ENCODE results near the gene RAB4A.

DNA sequence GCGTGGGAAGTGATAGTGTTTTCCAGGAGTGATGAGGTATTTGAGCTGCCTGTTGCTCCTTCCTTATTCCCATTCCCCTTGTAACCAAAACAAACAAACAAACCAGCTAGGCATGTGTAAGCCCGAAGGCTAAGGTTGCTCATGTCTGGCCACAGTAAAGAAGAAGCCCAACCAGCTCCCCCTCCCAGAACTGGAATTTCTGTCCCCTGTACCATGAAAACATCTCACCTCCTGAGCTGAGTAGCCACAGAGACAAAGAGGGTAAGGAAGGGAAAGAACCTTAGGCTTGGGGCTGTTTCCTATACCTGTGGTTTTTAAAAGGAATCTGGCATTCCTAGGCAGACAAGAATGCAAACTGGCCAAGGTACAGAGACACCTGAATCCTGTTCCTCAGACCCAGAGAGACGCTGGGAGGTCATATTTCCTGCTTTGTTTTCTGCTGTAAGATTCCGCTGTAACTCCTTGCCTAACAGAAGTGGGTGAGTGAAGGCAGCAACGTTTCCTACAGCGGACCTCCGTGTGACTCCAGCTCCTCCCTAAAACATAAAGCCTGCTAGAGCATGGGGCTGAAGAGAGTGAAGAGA lies 41.7 kb upstream of the RAB4A start:
- no peak for TF ChIP-seq POLR2A (IDR thresholded peaks at IDR 0.05)
- TF ChIP-seq, protein P1, sequence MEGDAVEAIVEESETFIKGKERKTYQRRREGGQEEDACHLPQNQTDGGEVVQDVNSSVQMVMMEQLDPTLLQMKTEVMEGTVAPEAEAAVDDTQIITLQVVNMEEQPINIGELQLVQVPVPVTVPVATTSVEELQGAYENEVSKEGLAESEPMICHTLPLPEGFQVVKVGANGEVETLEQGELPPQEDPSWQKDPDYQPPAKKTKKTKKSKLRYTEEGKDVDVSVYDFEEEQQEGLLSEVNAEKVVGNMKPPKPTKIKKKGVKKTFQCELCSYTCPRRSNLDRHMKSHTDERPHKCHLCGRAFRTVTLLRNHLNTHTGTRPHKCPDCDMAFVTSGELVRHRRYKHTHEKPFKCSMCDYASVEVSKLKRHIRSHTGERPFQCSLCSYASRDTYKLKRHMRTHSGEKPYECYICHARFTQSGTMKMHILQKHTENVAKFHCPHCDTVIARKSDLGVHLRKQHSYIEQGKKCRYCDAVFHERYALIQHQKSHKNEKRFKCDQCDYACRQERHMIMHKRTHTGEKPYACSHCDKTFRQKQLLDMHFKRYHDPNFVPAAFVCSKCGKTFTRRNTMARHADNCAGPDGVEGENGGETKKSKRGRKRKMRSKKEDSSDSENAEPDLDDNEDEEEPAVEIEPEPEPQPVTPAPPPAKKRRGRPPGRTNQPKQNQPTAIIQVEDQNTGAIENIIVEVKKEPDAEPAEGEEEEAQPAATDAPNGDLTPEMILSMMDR (IDR thresholded peaks at IDR 0.05), result no peak

Data from thyroid gland (tissue), 4 donors.